ENCODE results near the gene NHEJ1. TPM values are rescaled to one million over a fixed set of nuclear protein-coding genes. Genes with fewer than 3 reads are reported as not detected.

Gene NHEJ1
- total and polyA plus RNA-seq, 9 donors = 10.8 to 23.1 (median 17.1) TPM

DNA sequence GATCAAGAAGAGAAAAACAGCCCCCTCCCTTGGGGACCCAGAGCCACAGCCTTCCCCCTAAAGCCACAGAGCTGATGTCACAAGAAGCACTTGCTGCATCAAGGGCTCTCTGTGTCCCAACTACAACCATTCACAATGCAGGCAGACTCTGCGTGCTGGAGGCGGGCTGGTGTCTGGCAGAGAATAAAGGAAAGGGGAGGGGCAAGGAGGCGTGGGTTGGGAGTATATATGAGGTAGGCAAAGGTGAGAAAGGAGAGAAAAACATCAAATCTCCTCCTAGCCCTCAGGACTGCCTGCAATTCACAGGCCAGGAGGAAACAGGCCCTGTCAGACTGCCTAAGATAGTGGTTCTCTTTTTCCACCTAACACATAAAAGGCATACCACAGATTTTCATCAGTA is 51.1 kb downstream of the NHEJ1 start:
- intact Hi-C loops (cut with DNase I) = no loop called here
- H3K36me3 ChIP-seq = no peaks in the 10 kb centered on the region
- H3K27me3 ChIP-seq = no peaks in the 10 kb centered on the region
- no peaks in the 10 kb centered on the region for H3K9me3 ChIP-seq
- DNase-seq = no peak
- 92 to 96% (median 96%) methylated on average over 3 of the region's 3 CpGs for WGBS, 3 donors
- no peak overlapping the region for H3K27ac ChIP-seq
- H3K4me1 ChIP-seq (ENCODE audit: insufficient read depth) = no peaks in the 10 kb centered on the region
- no peak overlapping the region for H3K4me3 ChIP-seq
- TF ChIP-seq POLR2A (IDR thresholded peaks at IDR 0.05) (no peak), EP300 (IDR thresholded peaks at IDR 0.05) (no peak)
- TF ChIP-seq, protein P1, sequence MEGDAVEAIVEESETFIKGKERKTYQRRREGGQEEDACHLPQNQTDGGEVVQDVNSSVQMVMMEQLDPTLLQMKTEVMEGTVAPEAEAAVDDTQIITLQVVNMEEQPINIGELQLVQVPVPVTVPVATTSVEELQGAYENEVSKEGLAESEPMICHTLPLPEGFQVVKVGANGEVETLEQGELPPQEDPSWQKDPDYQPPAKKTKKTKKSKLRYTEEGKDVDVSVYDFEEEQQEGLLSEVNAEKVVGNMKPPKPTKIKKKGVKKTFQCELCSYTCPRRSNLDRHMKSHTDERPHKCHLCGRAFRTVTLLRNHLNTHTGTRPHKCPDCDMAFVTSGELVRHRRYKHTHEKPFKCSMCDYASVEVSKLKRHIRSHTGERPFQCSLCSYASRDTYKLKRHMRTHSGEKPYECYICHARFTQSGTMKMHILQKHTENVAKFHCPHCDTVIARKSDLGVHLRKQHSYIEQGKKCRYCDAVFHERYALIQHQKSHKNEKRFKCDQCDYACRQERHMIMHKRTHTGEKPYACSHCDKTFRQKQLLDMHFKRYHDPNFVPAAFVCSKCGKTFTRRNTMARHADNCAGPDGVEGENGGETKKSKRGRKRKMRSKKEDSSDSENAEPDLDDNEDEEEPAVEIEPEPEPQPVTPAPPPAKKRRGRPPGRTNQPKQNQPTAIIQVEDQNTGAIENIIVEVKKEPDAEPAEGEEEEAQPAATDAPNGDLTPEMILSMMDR (IDR thresholded peaks at IDR 0.05) = no peak

GRCh38 chr2:219107758-219108157 is 52.9 kb downstream of the NHEJ1 start:
- no peak overlapping the region for H3K4me3 ChIP-seq
- H3K9me3 ChIP-seq = no peaks in the 10 kb centered on the region
- no peaks in the 10 kb centered on the region for H3K27me3 ChIP-seq
- intact Hi-C loops (cut with DNase I) = no loop called here
- no peak overlapping the region for H3K27ac ChIP-seq
- 50 to 60% (median 51%) methylated on average over 8 of the region's 8 CpGs for WGBS, 3 donors
- TF ChIP-seq EP300 (IDR thresholded peaks at IDR 0.05) = no peak
- TF ChIP-seq, protein P1 (IDR thresholded peaks at IDR 0.05) = no peak
- TF ChIP-seq POLR2A (IDR thresholded peaks at IDR 0.05) = no peak
- no peaks in the 10 kb centered on the region for H3K4me1 ChIP-seq (ENCODE audit: insufficient read depth)
- DNase-seq = no peak
- H3K36me3 ChIP-seq = no peaks in the 10 kb centered on the region

DNA sequence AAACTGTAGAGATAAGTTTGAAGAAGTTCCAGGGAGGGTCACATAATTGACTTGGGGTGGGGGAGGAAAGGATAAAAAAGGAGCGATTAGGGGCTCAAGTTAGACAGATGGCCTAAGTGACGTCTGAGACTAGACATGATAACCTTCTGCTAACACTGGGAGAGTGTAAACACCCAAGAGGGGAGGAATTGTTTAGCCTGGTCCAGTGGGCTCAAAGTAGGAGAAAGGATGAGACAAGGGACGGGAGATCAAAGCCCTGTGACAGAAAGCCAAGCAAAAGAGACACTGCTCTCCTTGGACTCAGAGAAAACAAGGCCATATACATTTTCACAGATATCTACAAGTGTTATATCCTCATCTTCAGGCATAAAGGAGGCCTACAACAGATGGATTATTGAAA is 54.4 kb downstream of the NHEJ1 start:
- DNase-seq = no peak
- TF ChIP-seq, protein P1 (IDR thresholded peaks at IDR 0.05) = no peak
- TF ChIP-seq EP300 (IDR thresholded peaks at IDR 0.05) = no peak
- TF ChIP-seq POLR2A (IDR thresholded peaks at IDR 0.05) = no peak
- H3K4me3 ChIP-seq = no peak overlapping the region
- intact Hi-C loops (cut with DNase I) = no loop called here
- no peaks in the 10 kb centered on the region for H3K27me3 ChIP-seq
- H3K9me3 ChIP-seq = no peaks in the 10 kb centered on the region
- no peak overlapping the region for H3K27ac ChIP-seq
- H3K36me3 ChIP-seq = no peaks in the 10 kb centered on the region
- no peaks in the 10 kb centered on the region for H3K4me1 ChIP-seq (ENCODE audit: insufficient read depth)
- WGBS, 3 donors = 83 to 84% (median 83%) methylated on average over 3 of the region's 3 CpGs

- no peak overlapping the region for H3K27ac ChIP-seq
- H3K36me3 ChIP-seq = no peaks in the 10 kb centered on the region
- 49 to 54% (median 51%) methylated on average over 4 of the region's 4 CpGs for WGBS, 3 donors
- intact Hi-C loops (cut with DNase I) = no loop called here
- no peaks in the 10 kb centered on the region for H3K9me3 ChIP-seq
- H3K27me3 ChIP-seq = no peaks in the 10 kb centered on the region
- DNase-seq = no peak
- no peak overlapping the region for H3K4me3 ChIP-seq
- TF ChIP-seq POLR2A (IDR thresholded peaks at IDR 0.05) (no peak), EP300 (IDR thresholded peaks at IDR 0.05) (no peak)
- TF ChIP-seq, protein P1 (IDR thresholded peaks at IDR 0.05) = no peak
- no peaks in the 10 kb centered on the region for H3K4me1 ChIP-seq (ENCODE audit: insufficient read depth)
Observed at GRCh38 chr2:219104107-219105035, 56.2 kb downstream of the NHEJ1 start.

All from ovary (tissue), 9 donors.